HepG2 (cell line): ENCODE results near the gene PEX11G. TPM values are rescaled to one million over a fixed set of nuclear protein-coding genes. Genes with fewer than 3 reads are reported as not detected.

Experiments
- AHDC1 ChIP-seq: sonication (generic); formaldehyde crosslinking; IDR thresholded peaks from 2 replicates; pipeline ENCODE4 v1.5.1; 2020; ENCODE audit warnings: mild to moderate bottlenecking, missing genetic modification reagents, borderline replicate concordance
- GZF1 ChIP-seq: sonication (generic); formaldehyde crosslinking; IDR thresholded peaks from 2 replicates; pipeline ENCODE4 v1.5.1; 2020; ENCODE audit warnings: mild to moderate bottlenecking, missing genetic modification reagents
- MTERF4 ChIP-seq: sonication (generic); formaldehyde crosslinking; IDR thresholded peaks from 2 replicates; pipeline ENCODE4 v1.8.0; 2023; ENCODE audit warnings: mild to moderate bottlenecking, missing genetic modification reagents
- PAF1 ChIP-seq: IDR thresholded peaks from 2 replicates; pipeline ENCODE4 v1.6.1; 2016; ENCODE audit warnings: missing genetic modification reagents, missing compliant biosample characterization
- RBAK ChIP-seq: sonication (generic); formaldehyde crosslinking; IDR thresholded peaks from 2 replicates; pipeline ENCODE4 v1.5.1; 2020; ENCODE audit warnings: mild to moderate bottlenecking, missing genetic modification reagents
- RORA ChIP-seq: sonication (generic); formaldehyde crosslinking; IDR thresholded peaks from 2 replicates; pipeline ENCODE4 v1.5.0; 2020; ENCODE audit warnings: mild to moderate bottlenecking, missing genetic modification reagents, moderate library complexity
- SMARCC2 ChIP-seq: fragments of 450-650 bp; IDR thresholded peaks from 2 replicates; pipeline ENCODE4 v1.6.1; 2017; ENCODE audit warnings: antibody characterized with exemption, mild to moderate bottlenecking
- STAT6 ChIP-seq: sonication (generic); formaldehyde crosslinking; IDR thresholded peaks from 2 replicates; pipeline ENCODE4 v1.4.0; 2020; ENCODE audit warnings: missing genetic modification reagents, mild to moderate bottlenecking, borderline replicate concordance
- TFDP1 ChIP-seq: IDR thresholded peaks from 2 replicates; pipeline ENCODE4 v1.6.1; 2016; ENCODE audit warnings: missing compliant biosample characterization, missing genetic modification reagents, borderline replicate concordance
- TGIF2 ChIP-seq: IDR thresholded peaks from 2 replicates; pipeline ENCODE4 v1.6.1; 2016; ENCODE audit warnings: control low read depth, missing compliant biosample characterization
- WIZ ChIP-seq: sonication (generic); formaldehyde crosslinking; IDR thresholded peaks from 2 replicates; pipeline ENCODE4 v1.5.1; 2020; ENCODE audit warnings: mild to moderate bottlenecking, missing genetic modification reagents
- ZBTB26 ChIP-seq: IDR thresholded peaks from 2 replicates; pipeline ENCODE4 v1.6.1; 2016; ENCODE audit warnings: missing compliant biosample characterization, missing genetic modification reagents, borderline replicate concordance
- ZC3H4 ChIP-seq: sonication (generic); formaldehyde crosslinking; IDR thresholded peaks from 2 replicates; pipeline ENCODE4 v1.4.0; 2020; ENCODE audit warnings: missing genetic modification reagents, borderline replicate concordance
- ZKSCAN1 ChIP-seq: fragments of 150-350 bp; IDR thresholded peaks from 2 replicates; pipeline ENCODE4 v1.6.1; 2014; ENCODE audit warnings: low read length
- ZNF275 ChIP-seq: sonication (generic); formaldehyde crosslinking; IDR thresholded peaks from 2 replicates; pipeline ENCODE4 v1.8.0; 2022; ENCODE audit warnings: missing genetic modification reagents, mild to moderate bottlenecking, inconsistent platforms, borderline replicate concordance
- ZNF317 ChIP-seq: sonication (generic); formaldehyde crosslinking; IDR thresholded peaks from 2 replicates; pipeline ENCODE4 v1.5.0; 2020; ENCODE audit warnings: mild to moderate bottlenecking, missing genetic modification reagents
- ZNF839 ChIP-seq: sonication (generic); formaldehyde crosslinking; IDR thresholded peaks from 2 replicates; pipeline ENCODE4 v1.4.0; 2020; ENCODE audit warnings: missing genetic modification reagents, mild to moderate bottlenecking, borderline replicate concordance
- polyA plus RNA-seq, 8 experiments: library from polyadenylated mRNA; depleted of rRNA in 3 of 8; stranded (reverse) in 7 of 8; unstranded in 1 of 8; fragments of >200 nt; fragmentation: Illumina TruSeq in 4 of 8; extraction: Trizol in 4 of 8; gene quantifications; 2 replicates each; pipeline versions ENCODE4 v1.2.1 to v1.2.3, GENCODE V29; 2011 to 2016; ENCODE audit warnings: low read depth in 4 of 8, missing spikeins in 1 of 8, mixed read lengths in 1 of 8; ENCODE audit not compliant: insufficient read depth in 1 of 8
- total RNA-seq, 5 experiments: library from RNA; depleted of rRNA; stranded (reverse); fragments of >200 nt; fragmentation: Illumina TruSeq; extraction: Trizol; gene quantifications; 2 replicates each; pipeline ENCODE4 v1.2.3, GENCODE V29; 2016; ENCODE audit warnings: low read depth in 1 of 5

PEX11G gene
- total and polyA plus RNA-seq, 2 of the 13 experiments (the other 11 are each of a cell fraction or from before 2014, with no cell fraction given): not detected

- TF ChIP-seq RORA: no peak
- TF ChIP-seq RBAK (CRISPR knock-in tag): no peak
- TF ChIP-seq ZC3H4: no peak
- TF ChIP-seq MTERF4 (CRISPR knock-in tag): no peak
- 0 out of 2 replicates have a peak, but pooled peaks have one; percentile 25 for TF ChIP-seq ZNF317
- TF ChIP-seq ZNF275 (CRISPR knock-in tag): no peak
- peak; percentile 75; the same call in 1 of the 2 replicates for TF ChIP-seq ZBTB26
- no peak for TF ChIP-seq ZNF839 (CRISPR knock-in tag)
- TF ChIP-seq TGIF2 (CRISPR knock-in tag): peak; percentile 38; the same call in 1 of the 2 replicates
- TF ChIP-seq TFDP1: no peak
- no peak for TF ChIP-seq STAT6 (CRISPR knock-in tag)
- no peak for TF ChIP-seq SMARCC2
- no peak for TF ChIP-seq ZKSCAN1
- peak; percentile 80; the same call in 1 of the 2 replicates for TF ChIP-seq WIZ
- no peak for TF ChIP-seq AHDC1 (CRISPR knock-in tag)
- no peak for TF ChIP-seq PAF1 (CRISPR knock-in tag)
- no peak for TF ChIP-seq GZF1 (CRISPR knock-in tag)
Measured at GRCh38 chr19:7509625-7510024, 20.8 kb upstream of the PEX11G start (continued).
